Activated naive CD4-positive, alpha-beta T cell treated with anti-CD3 and anti-CD28 coated beads, Interleukin-2, amount 50 U/mL, for 72 hours (primary cell): ENCODE data around the gene SIGLEC1. TPM values are rescaled to one million over a fixed set of nuclear protein-coding genes. Genes with fewer than 3 reads are reported as not detected.

Source experiments
- ATAC-seq, 2 donors: fragments of 150-1000 bp; cut with Tn5 transposase; 2 replicates each; pipeline ENCODE4 v1.10.0; 2021; ENCODE audit warnings: mild to moderate bottlenecking in 2 of 2, moderate library complexity in 2 of 2
- DNase-seq, 2 donors: peaks; one replicate each; pipeline ENCODE4 v3.0.0; 2021 to 2022; ENCODE audit warnings: low spot score in 2 of 2
- H3K27ac Mint-ChIP-seq, 2 donors: one replicate each; pipeline ENCODE4 v1.8.0; 2022; ENCODE audit warnings: mild to moderate bottlenecking in 2 of 2, mixed read lengths in 2 of 2
- H3K36me3 Mint-ChIP-seq, 2 donors: one replicate each; pipeline ENCODE4 v1.8.0; 2022; ENCODE audit warnings: mixed read lengths in 2 of 2
- H3K9me3 Mint-ChIP-seq, 2 donors: one replicate each; pipeline ENCODE4 v1.8.0; 2022; ENCODE audit warnings: mixed read lengths in 2 of 2
- total RNA-seq, 2 donors: library from RNA; stranded (reverse); gene quantifications; one replicate each; pipeline ENCODE4 v1.2.3, GENCODE V29; 2022

Gene SIGLEC1
- total RNA-seq, 2 donors from 2014 or later = 0.14 TPM; not detected in 1

- DNase-seq (no peak), ATAC-seq (no peak)
- H3K9me3 Mint-ChIP-seq = no peaks in the 10 kb centered on the region
- no peak overlapping the region for H3K27ac Mint-ChIP-seq
- no peaks in the 10 kb centered on the region for H3K36me3 Mint-ChIP-seq
These were observed 14.7 kb downstream of the SIGLEC1 start for GRCh38 chr20:3697588-3698305.

DNA sequence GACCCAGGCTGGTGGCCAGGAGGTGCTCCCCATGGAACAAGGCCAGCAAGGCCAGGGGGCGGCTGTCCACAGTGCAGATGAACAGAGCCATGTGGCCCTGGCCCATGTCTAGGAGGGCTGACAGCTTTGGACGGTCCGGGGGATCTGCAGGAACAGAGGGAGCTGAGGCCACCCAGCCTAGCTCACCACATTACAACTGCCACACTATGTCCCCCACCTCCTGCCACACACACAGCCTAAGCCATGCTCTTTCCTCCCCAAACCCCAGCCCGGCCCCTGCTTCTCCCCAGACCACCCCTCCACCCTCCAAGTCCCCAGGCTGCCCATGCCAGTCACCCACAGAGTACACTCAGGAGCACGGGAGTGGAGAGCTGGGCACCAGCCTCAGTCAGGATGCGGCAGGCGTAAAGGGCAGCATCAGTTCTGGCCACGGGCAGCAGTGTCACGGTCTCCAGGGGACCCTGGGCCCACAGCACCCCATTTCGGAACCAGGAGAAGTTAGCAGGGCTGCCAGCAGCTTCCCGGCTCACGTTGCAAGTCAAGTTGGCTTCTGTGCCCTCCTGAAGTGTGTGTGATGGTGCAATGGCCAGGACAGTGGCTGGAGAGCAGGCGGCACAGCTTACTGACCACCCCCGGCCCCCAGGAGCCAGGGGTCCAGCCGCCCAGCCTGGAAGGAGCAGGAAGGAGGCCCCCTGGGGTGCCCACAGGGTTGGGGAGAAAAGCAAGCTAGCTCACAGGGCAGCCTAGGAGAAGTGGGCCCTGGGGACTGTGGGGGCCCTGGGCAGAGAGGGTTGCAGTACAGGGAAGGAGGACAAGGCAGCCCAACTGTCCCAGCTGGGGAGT is 15.4 kb downstream of the SIGLEC1 start:
- Mint-ChIP-seq H3K27ac (no peak overlapping the region), H3K9me3 (no peaks in the 10 kb centered on the region), H3K36me3 (no peaks in the 10 kb centered on the region)
- ATAC-seq = no peak
- DNase-seq = no peak

GRCh38 chr20:3696200-3696599 is 16.2 kb downstream of the SIGLEC1 start:
- Mint-ChIP-seq H3K9me3 (no peaks in the 10 kb centered on the region), H3K27ac (no peak overlapping the region), H3K36me3 (no peaks in the 10 kb centered on the region)
- DNase-seq (no peak), ATAC-seq (no peak)

- H3K27ac Mint-ChIP-seq = no peak overlapping the region
- H3K36me3 Mint-ChIP-seq = no peaks in the 10 kb centered on the region
- H3K9me3 Mint-ChIP-seq = no peaks in the 10 kb centered on the region
- DNase-seq (no peak), ATAC-seq (no peak)
These were observed 17.5 kb downstream of the SIGLEC1 start for GRCh38 chr20:3694864-3695263.

GRCh38 chr20:3693376-3693775 is 19.0 kb downstream of the SIGLEC1 start:
- ATAC-seq (no peak), DNase-seq (no peak)
- H3K36me3 Mint-ChIP-seq = no peaks in the 10 kb centered on the region
- H3K27ac Mint-ChIP-seq = no peak overlapping the region
- no peaks in the 10 kb centered on the region for H3K9me3 Mint-ChIP-seq

GRCh38 chr20:3692706-3693294 is 19.6 kb downstream of the SIGLEC1 start:
- no peak for ATAC-seq
- Mint-ChIP-seq H3K27ac (no peak overlapping the region), H3K9me3 (no peaks in the 10 kb centered on the region), H3K36me3 (no peaks in the 10 kb centered on the region)
- no peak for DNase-seq

DNA sequence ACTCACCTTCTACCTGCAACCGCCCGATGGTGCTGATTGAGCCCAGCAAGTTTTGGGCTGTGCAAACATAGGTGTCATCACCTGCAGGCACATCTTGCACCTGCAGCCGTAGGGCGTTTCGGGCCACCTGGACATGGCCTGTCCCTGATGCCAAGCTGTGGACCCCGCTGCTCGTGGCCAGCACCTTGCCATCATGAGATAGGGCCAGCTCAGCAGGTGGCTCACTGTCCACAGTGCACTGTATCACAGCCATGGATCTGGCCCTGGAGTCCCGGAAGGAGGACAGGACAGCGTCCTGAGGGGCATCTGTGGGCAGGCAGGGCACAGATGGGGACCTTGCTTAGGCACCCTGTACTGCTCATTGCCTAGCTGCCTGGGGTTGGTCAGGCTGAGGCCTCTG is 20.5 kb downstream of the SIGLEC1 start:
- no peaks in the 10 kb centered on the region for H3K9me3 Mint-ChIP-seq
- DNase-seq (no peak), ATAC-seq (no peak)
- no peak overlapping the region for H3K27ac Mint-ChIP-seq
- H3K36me3 Mint-ChIP-seq = no peaks in the 10 kb centered on the region

DNA sequence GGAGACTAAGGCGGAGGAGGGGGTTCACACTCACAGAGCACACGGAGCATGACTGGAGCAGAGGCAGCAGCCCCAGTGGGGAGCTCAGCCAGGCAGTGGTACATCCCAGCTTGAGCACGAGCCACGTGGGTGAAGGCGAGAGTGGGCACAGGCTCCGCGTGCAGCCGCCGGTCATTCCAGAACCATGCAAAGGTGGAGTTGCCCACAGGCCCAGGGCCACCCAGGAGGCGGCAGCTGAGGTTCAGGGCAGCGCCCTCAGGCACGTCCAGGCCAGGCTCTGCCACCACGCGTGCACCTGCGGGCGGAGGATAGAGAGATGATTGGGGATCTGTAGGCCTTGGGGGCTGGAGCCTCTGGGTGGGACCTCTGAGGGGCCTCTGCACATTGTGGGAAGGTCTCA is 21.1 kb downstream of the SIGLEC1 start:
- DNase-seq = no peak

GRCh38 chr20:3690413-3690812 is 22.0 kb downstream of the SIGLEC1 start:
- Mint-ChIP-seq H3K27ac (no peak overlapping the region), H3K9me3 (no peaks in the 10 kb centered on the region), H3K36me3 (no peaks in the 10 kb centered on the region)
- ATAC-seq (no peak), DNase-seq (no peak)

More for the DNA sequence above, 21.1 kb downstream of the SIGLEC1 start:
- H3K9me3 Mint-ChIP-seq = no peaks in the 10 kb centered on the region
- no peak for ATAC-seq
- no peaks in the 10 kb centered on the region for H3K36me3 Mint-ChIP-seq
- H3K27ac Mint-ChIP-seq = no peak overlapping the region

DNA sequence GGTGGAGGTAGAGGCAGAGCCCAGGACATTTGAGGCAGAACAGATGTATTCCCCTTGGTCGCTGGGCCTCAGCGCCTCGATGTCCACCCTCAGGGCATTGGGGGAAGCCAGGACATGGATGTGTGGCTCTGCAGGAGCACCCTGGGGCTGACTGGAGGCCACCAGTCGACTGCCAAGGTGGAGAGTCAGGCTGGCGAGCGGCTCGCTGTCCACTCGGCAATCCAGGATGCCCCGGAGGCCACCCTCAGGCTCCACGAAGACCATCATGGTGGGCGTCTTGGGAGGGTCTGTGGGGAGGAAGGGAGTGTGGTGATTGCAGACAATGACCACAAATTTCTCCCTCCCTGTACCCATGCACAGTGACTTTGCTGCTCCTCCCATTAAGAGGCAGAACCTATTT is 22.4 kb downstream of the SIGLEC1 start:
- H3K27ac Mint-ChIP-seq = no peak overlapping the region
- ATAC-seq = no peak

DNA sequence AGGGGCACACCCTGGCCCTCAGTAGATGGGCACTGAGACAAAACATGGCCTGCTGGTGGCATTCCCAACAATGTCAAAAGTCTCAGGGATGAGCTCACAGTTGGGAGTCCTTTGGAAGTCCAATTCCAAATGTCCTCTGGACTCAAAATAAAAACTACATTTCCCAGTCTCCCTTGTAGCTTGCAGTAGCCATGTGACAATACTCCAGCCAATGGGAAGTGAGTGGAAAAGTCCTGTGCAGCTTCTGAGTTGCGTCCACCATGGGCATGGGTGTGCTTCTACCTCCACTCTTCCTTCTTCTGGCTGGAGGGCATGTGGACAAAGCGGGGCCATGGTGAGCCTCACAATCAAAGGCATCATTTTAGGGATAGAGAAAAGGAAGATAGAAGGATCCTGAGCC is 24.7 kb downstream of the SIGLEC1 start:
- Mint-ChIP-seq H3K9me3 (no peaks in the 10 kb centered on the region), H3K36me3 (no peaks in the 10 kb centered on the region), H3K27ac (no peak overlapping the region)
- no peak for ATAC-seq
- DNase-seq = no peak

More for the DNA sequence above, 22.4 kb downstream of the SIGLEC1 start:
- DNase-seq = no peak
- Mint-ChIP-seq H3K36me3 (no peaks in the 10 kb centered on the region), H3K9me3 (no peaks in the 10 kb centered on the region)

GRCh38 chr20:3686867-3687321 is 25.5 kb downstream of the SIGLEC1 start:
- DNase-seq = no peak
- no peak for ATAC-seq
- Mint-ChIP-seq H3K27ac (no peak overlapping the region), H3K36me3 (no peaks in the 10 kb centered on the region), H3K9me3 (no peaks in the 10 kb centered on the region)

DNA sequence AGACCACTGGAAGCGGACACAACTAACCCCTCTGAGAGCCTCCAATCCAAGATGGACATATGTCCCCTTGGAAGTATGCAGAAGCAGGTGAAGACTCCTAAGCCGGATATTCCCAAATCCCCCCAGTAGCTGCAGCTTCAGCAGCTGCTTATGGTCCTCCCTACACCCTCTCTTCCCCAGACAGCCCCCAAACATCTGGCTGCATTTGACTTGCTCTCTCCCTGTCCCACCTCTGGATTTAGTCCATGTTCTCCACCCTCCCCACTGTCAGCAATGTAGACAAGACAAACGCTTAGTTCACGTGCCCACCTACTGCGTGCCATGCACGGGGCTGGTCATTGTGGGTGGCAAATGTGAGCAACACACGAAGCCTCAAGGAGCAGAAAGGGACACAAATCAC is 26.0 kb downstream of the SIGLEC1 start:
- ATAC-seq (no peak), DNase-seq (no peak)
- Mint-ChIP-seq H3K36me3 (no peaks in the 10 kb centered on the region), H3K9me3 (no peaks in the 10 kb centered on the region), H3K27ac (no peak overlapping the region)

- H3K36me3 Mint-ChIP-seq = no peaks in the 10 kb centered on the region
- no peak overlapping the region for H3K27ac Mint-ChIP-seq
- H3K9me3 Mint-ChIP-seq = no peaks in the 10 kb centered on the region
- ATAC-seq = no peak
- no peak for DNase-seq
These were observed 27.1 kb downstream of the SIGLEC1 start for GRCh38 chr20:3685341-3685740.

GRCh38 chr20:3681931-3682781 is 30.2 kb downstream of the SIGLEC1 start, which contains the start of gene ADAM33:
Gene ADAM33 (minus strand): TSS chr20:3682010. CDS start chr20:3682004, 6 bp downstream.
- H3K9me3 Mint-ChIP-seq = no peaks in the 10 kb centered on the region
- no peak for ATAC-seq
- H3K27ac Mint-ChIP-seq = no peak within 1 kb of the TSS
- H3K36me3 Mint-ChIP-seq = no peaks in the 10 kb centered on the region
- no peak for DNase-seq

- no peak for ATAC-seq
- H3K27ac Mint-ChIP-seq = no peak overlapping the region
These were observed 31.0 kb downstream of the SIGLEC1 start for GRCh38 chr20:3681352-3681930.

More at GRCh38 chr20:3681352-3681930, 31.0 kb downstream of the SIGLEC1 start:
- no peak for DNase-seq
- Mint-ChIP-seq H3K9me3 (no peaks in the 10 kb centered on the region), H3K36me3 (no peaks in the 10 kb centered on the region)
